Peyer's patch (tissue), 4 donors: ENCODE measurements around the gene ST7.

Experiments
- CTCF ChIP-seq, 6 experiments: fragments of 450-650 bp in 4 of 6; fragments of 200-600 bp in 2 of 6; sonication (generic) in 1 of 6; IDR thresholded peaks; one replicate each; pipeline ENCODE4 v1.5.1; 2017 to 2019; ENCODE audit warnings: antibody characterized with exemption in 6 of 6, mild to moderate bottlenecking in 3 of 6, moderate library complexity in 1 of 6
- POLR2A ChIP-seq, 2 donors: fragments of 450-650 bp; IDR thresholded peaks; one replicate each; pipeline ENCODE4 v1.5.1; 2017; ENCODE audit warnings: antibody characterized with exemption in 2 of 2, mild to moderate bottlenecking in 2 of 2, moderate library complexity in 2 of 2

- TF ChIP-seq POLR2A (IDR thresholded peaks at IDR 0.05) (no peak), CTCF (IDR thresholded peaks at IDR 0.05) (no peak)
These were observed 1.7 kb upstream of the ST7 start for GRCh38 chr7:116951366-116952292.
